MCF 10A (cell line): ENCODE measurements around the gene EEF1A2. TPM values are rescaled to one million over a fixed set of nuclear protein-coding genes. Genes with fewer than 3 reads are reported as not detected.

Experiments
- BruUV-seq: library from RNA; stranded (reverse); fragments of 400-500 nt; replicated peaks from 2 replicates; lab custom pipeline; 2021; lab: Mats Ljungman, UMichigan
- CTCF ChIA-PET: fragments of 300-600 bp; sonication (Branson Sonifier 250); formaldehyde crosslinking; extraction: SDS; loops from one replicate; lab custom pipeline; 2021; ENCODE audit warnings: antibody characterized with exemption, inconsistent platforms; lab: Yijun Ruan, JAX
- POLR2A ChIA-PET: fragments of 300-600, 350-650 bp; sonication (Branson Sonifier 250); formaldehyde crosslinking; extraction: SDS; loops from one replicate; lab custom pipeline; 2020; ENCODE audit warnings: antibody characterized with exemption, inconsistent platforms; lab: Yijun Ruan, JAX
- DNase-seq: peaks from one replicate; pipeline ENCODE4 v3.0.0-alpha.2; 2018; ENCODE audit not compliant: unreplicated experiment
- H3K27ac Mint-ChIP-seq: one replicate; pipeline ENCODE4 v1.8.0; 2022; ENCODE audit warnings: mild to moderate bottlenecking, low read depth, mixed read lengths; ENCODE audit not compliant: unreplicated experiment
- H3K27me3 Mint-ChIP-seq: one replicate; pipeline ENCODE4 v1.8.0; 2022; ENCODE audit warnings: mixed read lengths; ENCODE audit not compliant: insufficient read depth, unreplicated experiment
- H3K36me3 Mint-ChIP-seq: one replicate; pipeline ENCODE4 v1.8.0; 2022; ENCODE audit warnings: mild to moderate bottlenecking, moderate library complexity, mixed read lengths; ENCODE audit not compliant: insufficient read depth, unreplicated experiment
- H3K4me1 Mint-ChIP-seq: one replicate; pipeline ENCODE4 v1.8.0; 2022; ENCODE audit warnings: mixed read lengths; ENCODE audit not compliant: insufficient read depth, unreplicated experiment
- H3K4me3 Mint-ChIP-seq: one replicate; pipeline ENCODE4 v1.8.0; 2022; ENCODE audit warnings: mild to moderate bottlenecking, moderate library complexity, mixed read lengths; ENCODE audit not compliant: unreplicated experiment
- H3K9me3 Mint-ChIP-seq: one replicate; pipeline ENCODE4 v1.8.0; 2022; ENCODE audit warnings: mixed read lengths; ENCODE audit not compliant: unreplicated experiment
- intact Hi-C: fragments of 100-400 bp; cut with micrococcal nuclease; formaldehyde crosslinking; loops from 2 replicates; pipeline ENCODE4 v1.14.1; 2022
- total RNA-seq: library from RNA; stranded (reverse); gene quantifications from 2 replicates; pipeline ENCODE4 v1.2.3, GENCODE V29; 2022
- TF ChIP-seq, protein P1 (sequence below): fragments of 200-600 bp; IDR thresholded peaks from one replicate; pipeline ENCODE4 v1.8.0; 2022; ENCODE audit warnings: antibody characterized with exemption, mild to moderate bottlenecking; ENCODE audit not compliant: unreplicated experiment

EEF1A2 gene
- total RNA-seq, 1 experiment from 2014 or later: 3.3 TPM

DNA sequence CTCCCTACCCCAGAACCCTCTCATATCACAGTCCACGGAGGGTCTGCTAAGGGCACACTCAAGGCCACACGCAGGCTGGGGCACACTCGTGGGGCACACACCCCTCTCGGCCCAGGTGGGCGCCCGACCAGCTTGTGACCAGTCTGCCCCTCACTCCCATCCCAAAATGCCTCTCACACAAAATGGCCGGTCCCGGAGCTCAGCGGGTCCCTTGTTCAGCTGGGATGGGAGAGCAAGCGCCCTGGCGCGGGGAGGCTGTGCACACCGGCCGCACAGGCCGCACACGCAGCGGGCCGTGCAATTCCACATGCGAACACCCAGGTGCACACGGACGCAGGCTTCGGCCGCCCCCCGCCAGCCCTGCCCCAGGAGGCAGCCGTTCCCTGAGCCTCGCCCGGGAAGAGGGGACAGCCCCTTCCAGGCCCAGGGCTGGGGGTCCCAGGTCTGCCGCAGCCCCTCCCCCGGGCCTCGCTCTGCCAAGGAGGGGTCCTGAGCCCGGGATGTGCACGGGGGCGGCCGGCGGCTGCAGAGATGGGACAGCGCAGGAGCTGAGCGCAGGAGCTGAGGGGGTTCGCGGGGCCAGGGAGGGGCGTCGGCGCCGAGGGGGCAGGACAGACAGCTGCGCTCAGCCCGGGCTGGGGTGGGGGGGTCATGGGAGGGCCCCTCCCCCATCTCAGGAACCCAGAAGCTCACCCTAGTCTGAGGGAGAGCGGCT lies 27.7 kb downstream of the EEF1A2 start:
- no TSS peak for BruUV-seq
- no peak overlapping the region for H3K4me3 Mint-ChIP-seq
- ChIA-PET POLR2A (no interaction called here), CTCF (interaction anchor here (0.6 kb wide), 1 partner anchor 906 kb away, joined by 4 read pairs; no protein-coding TSS in a partner anchor)
- intact Hi-C loops: no loop called here
- H3K27ac Mint-ChIP-seq: no peak overlapping the region
- TF ChIP-seq, protein P1, sequence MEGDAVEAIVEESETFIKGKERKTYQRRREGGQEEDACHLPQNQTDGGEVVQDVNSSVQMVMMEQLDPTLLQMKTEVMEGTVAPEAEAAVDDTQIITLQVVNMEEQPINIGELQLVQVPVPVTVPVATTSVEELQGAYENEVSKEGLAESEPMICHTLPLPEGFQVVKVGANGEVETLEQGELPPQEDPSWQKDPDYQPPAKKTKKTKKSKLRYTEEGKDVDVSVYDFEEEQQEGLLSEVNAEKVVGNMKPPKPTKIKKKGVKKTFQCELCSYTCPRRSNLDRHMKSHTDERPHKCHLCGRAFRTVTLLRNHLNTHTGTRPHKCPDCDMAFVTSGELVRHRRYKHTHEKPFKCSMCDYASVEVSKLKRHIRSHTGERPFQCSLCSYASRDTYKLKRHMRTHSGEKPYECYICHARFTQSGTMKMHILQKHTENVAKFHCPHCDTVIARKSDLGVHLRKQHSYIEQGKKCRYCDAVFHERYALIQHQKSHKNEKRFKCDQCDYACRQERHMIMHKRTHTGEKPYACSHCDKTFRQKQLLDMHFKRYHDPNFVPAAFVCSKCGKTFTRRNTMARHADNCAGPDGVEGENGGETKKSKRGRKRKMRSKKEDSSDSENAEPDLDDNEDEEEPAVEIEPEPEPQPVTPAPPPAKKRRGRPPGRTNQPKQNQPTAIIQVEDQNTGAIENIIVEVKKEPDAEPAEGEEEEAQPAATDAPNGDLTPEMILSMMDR: no peak
- H3K4me1 Mint-ChIP-seq: no peaks in the 10 kb centered on the region
- H3K36me3 Mint-ChIP-seq: peaks cover 6% of the 10 kb centered on the region
- no peaks in the 10 kb centered on the region for H3K9me3 Mint-ChIP-seq
- no peak for DNase-seq
- H3K27me3 Mint-ChIP-seq: peaks cover 36% of the 10 kb centered on the region

DNA sequence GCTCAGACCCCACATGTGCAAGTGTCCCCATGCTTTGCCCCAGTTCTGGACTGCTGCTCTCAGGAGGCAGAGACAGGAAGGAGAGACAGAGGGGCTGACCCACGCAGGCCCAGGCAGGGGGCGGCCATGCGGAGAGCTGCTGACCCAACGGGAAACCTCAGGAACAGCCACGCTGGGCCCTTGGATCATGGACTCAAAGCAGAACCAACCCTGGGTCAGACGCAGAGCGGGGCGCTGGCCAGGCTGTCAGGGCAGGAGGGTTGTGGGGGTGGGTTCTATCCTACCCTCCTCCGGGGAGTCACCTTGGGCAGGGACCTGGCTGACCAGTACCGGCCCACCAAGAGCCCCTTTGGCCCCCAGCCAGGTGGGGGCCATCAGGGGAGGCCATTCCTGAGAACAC lies 28.5 kb downstream of the EEF1A2 start:
- POLR2A ChIA-PET: interaction anchor here (0.7 kb wide), 1 partner anchor 299 kb away, joined by 3 read pairs; no protein-coding TSS in a partner anchor
- no peak for DNase-seq
- Mint-ChIP-seq H3K27ac (no peak overlapping the region), H3K36me3 (peaks cover 6% of the 10 kb centered on the region), H3K27me3 (peaks cover 31% of the 10 kb centered on the region), H3K4me3 (no peak overlapping the region), H3K4me1 (no peaks in the 10 kb centered on the region), H3K9me3 (no peaks in the 10 kb centered on the region)
- intact Hi-C loops: no loop called here
- CTCF ChIA-PET: no interaction called here
- TF ChIP-seq, protein P1: no peak
- no TSS peak for BruUV-seq

DNA sequence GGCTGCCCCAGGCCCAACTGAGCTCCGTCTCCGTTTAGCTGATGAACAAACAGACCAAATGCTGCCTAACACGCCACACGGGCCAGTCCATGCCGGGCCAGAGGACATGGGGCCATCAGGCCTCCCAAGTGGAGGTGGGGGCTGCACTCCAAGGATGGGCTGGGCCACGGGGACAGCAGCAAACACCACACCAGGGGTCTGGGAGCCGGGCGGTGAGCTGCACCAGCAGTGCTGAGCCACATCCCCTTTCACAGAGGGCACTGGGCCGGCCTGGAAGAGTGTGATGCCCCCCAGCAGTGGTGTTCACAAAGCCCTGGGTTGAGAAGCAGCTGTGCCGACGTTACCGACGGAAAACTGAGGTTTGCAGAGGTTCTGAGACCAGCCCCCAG lies 29.2 kb downstream of the EEF1A2 start:
- Mint-ChIP-seq H3K4me3 (no peak overlapping the region), H3K27me3 (peaks cover 31% of the 10 kb centered on the region), H3K4me1 (no peaks in the 10 kb centered on the region), H3K36me3 (peaks cover 6% of the 10 kb centered on the region), H3K9me3 (no peaks in the 10 kb centered on the region), H3K27ac (no peak overlapping the region)
- intact Hi-C loops: no loop called here
- TF ChIP-seq, protein P1: no peak
- POLR2A ChIA-PET: interaction anchor here (0.7 kb wide), 1 partner anchor 300 kb away, joined by 3 read pairs; no protein-coding TSS in a partner anchor
- CTCF ChIA-PET: no interaction called here
- BruUV-seq: no TSS peak
- no peak for DNase-seq

DNA sequence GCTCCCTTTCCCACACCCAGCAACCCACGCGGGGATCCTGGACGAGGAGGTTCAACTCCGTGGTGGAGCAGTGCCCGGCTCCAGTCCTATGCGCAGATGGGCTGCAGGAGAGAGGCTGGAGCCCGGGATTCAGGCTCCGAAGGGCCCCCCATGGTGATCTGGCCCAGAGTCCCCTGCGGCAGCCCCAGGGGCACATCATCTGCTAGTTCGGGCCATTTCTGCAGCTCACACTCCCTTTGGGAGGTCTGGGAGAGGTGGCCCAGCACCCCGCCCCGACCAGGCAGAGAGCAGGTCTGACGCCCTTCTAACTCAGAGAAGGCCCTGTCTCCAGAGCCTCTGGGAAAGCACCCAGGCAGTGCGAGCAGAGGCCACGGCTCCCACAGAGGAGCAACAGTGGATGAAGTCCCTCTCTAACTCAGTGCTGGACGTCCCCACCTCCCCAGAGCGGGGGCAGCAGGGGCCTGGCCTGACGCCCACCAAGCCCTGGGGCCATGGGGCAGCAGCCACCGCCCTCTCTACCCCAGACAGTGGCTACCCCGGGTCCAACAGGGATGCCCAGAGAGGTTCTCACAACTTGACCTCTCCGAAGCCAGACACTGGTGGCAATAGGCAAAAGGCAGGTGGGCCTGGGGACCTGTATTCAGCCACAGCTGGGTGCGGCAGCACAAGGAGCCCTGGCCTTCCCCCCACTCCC lies 29.7 kb downstream of the EEF1A2 start:
- no peak overlapping the region for H3K4me3 Mint-ChIP-seq
- ChIA-PET CTCF (interaction anchor here (0.6 kb wide), 1 partner anchor 600 kb away, joined by 3 read pairs; no protein-coding TSS in a partner anchor), POLR2A (no interaction called here)
- no peak overlapping the region for H3K27ac Mint-ChIP-seq
- no peaks in the 10 kb centered on the region for H3K4me1 Mint-ChIP-seq
- BruUV-seq: no TSS peak
- TF ChIP-seq, protein P1: no peak
- intact Hi-C loops: no loop called here
- H3K9me3 Mint-ChIP-seq: no peaks in the 10 kb centered on the region
- DNase-seq: no peak
- peaks cover 6% of the 10 kb centered on the region for H3K36me3 Mint-ChIP-seq
- H3K27me3 Mint-ChIP-seq: peaks cover 31% of the 10 kb centered on the region
